SK-N-SH treated with all-trans-retinoic acid at 6 μM for 48 hours (cell line): ENCODE results near the gene DAND5.

Experiments used
- ARNTL ChIP-seq: fragments of 450-650 bp; formaldehyde crosslinking; IDR thresholded peaks from 2 replicates; pipeline ENCODE4 v1.5.0; 2020; ENCODE audit warnings: low read depth, mild to moderate bottlenecking, moderate library complexity, borderline replicate concordance
- CSDC2 ChIP-seq: fragments of 250-450 bp; sonication (Bioruptor Pico); IDR thresholded peaks from 2 replicates; pipeline ENCODE4 v1.5.0; 2020; ENCODE audit warnings: mild to moderate bottlenecking, moderate library complexity
- ISL1 ChIP-seq: fragments of 250-450 bp; sonication (Bioruptor Pico); IDR thresholded peaks from 2 replicates; pipeline ENCODE4 v2.1.2; 2022; ENCODE audit warnings: mild to moderate bottlenecking, moderate library complexity
- OSR1 ChIP-seq: fragments of 250-450 bp; sonication (Bioruptor Pico); IDR thresholded peaks from 2 replicates; pipeline ENCODE4 v1.8.0; 2022; ENCODE audit warnings: moderate library complexity, mild to moderate bottlenecking, inconsistent platforms
- PATZ1 ChIP-seq: fragments of 250-450 bp; sonication (Bioruptor Pico); IDR thresholded peaks from 2 replicates; pipeline ENCODE4 v1.8.0; 2020; ENCODE audit warnings: mild to moderate bottlenecking, moderate library complexity, borderline replicate concordance
- SNAI2 ChIP-seq: fragments of 250-450 bp; sonication (Bioruptor Pico); IDR thresholded peaks from 2 replicates; pipeline ENCODE4 v1.5.0; 2020; ENCODE audit warnings: mild to moderate bottlenecking, moderate library complexity
- ZNF70 ChIP-seq: fragments of 450-650 bp; formaldehyde crosslinking; IDR thresholded peaks from 2 replicates; pipeline ENCODE4 v1.5.0; 2020; ENCODE audit warnings: mild to moderate bottlenecking, moderate library complexity
- TF ChIP-seq, protein P1 (sequence below): fragments of 250-450 bp; sonication (Bioruptor Pico); IDR thresholded peaks from 2 replicates; pipeline ENCODE4 v1.5.1; 2021; ENCODE audit warnings: mild to moderate bottlenecking, moderate library complexity
- TF ChIP-seq, protein P2 (sequence below): fragments of 250-450 bp; sonication (Bioruptor Pico); IDR thresholded peaks from 2 replicates; pipeline ENCODE4 v1.5.1; 2020; ENCODE audit warnings: low read depth, mild to moderate bottlenecking, moderate library complexity

- TF ChIP-seq, protein P1, sequence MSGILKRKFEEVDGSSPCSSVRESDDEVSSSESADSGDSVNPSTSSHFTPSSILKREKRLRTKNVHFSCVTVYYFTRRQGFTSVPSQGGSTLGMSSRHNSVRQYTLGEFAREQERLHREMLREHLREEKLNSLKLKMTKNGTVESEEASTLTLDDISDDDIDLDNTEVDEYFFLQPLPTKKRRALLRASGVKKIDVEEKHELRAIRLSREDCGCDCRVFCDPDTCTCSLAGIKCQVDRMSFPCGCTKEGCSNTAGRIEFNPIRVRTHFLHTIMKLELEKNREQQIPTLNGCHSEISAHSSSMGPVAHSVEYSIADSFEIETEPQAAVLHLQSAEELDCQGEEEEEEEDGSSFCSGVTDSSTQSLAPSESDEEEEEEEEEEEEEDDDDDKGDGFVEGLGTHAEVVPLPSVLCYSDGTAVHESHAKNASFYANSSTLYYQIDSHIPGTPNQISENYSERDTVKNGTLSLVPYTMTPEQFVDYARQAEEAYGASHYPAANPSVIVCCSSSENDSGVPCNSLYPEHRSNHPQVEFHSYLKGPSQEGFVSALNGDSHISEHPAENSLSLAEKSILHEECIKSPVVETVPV: no peak
- TF ChIP-seq, protein P2, sequence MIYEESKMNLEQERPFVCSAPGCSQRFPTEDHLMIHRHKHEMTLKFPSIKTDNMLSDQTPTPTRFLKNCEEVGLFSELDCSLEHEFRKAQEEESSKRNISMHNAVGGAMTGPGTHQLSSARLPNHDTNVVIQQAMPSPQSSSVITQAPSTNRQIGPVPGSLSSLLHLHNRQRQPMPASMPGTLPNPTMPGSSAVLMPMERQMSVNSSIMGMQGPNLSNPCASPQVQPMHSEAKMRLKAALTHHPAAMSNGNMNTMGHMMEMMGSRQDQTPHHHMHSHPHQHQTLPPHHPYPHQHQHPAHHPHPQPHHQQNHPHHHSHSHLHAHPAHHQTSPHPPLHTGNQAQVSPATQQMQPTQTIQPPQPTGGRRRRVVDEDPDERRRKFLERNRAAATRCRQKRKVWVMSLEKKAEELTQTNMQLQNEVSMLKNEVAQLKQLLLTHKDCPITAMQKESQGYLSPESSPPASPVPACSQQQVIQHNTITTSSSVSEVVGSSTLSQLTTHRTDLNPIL (CRISPR knock-in tag): no peak
- TF ChIP-seq SNAI2: no peak
- no peak for TF ChIP-seq ARNTL (CRISPR knock-in tag)
- no peak for TF ChIP-seq ZNF70
- no peak for TF ChIP-seq ISL1 (CRISPR knock-in tag)
- TF ChIP-seq OSR1 (CRISPR knock-in tag): no peak
- TF ChIP-seq CSDC2 (CRISPR knock-in tag): no peak
- TF ChIP-seq PATZ1 (CRISPR knock-in tag): no peak
These were observed at the start of gene DAND5 for GRCh38 chr19:12969292-12969988.
